Natural killer cell (primary cell): ENCODE data around the gene SH2D6. TPM values are rescaled to one million over a fixed set of nuclear protein-coding genes. Genes with fewer than 3 reads are reported as not detected.
A peak's percentile ranks its signal among the peaks of the same experiment; 100 is the strongest.
"Not testable (repeated sequence)": the region's sequence is repeated elsewhere in the genome, so short reads cannot be mapped to it uniquely, and the experiment has no call there.

ENCODE experiments used
- ATAC-seq, 3 donors: fragments of 150-1000 bp in 2 of 3; fragments of 200-7000 bp in 1 of 3; cut with Tn5 transposase; 1 replicate in 1 of 3; 2 replicates in 2 of 3; pipeline ENCODE4 v1.10.0; 2021; ENCODE audit warnings: mild to moderate bottlenecking in 2 of 3, moderate library complexity in 2 of 3
- DNase-seq, 2 donors: peaks; one replicate each; pipeline versions ENCODE4 v3.0.0 to v3.0.0-alpha.2; 2013 to 2021; ENCODE audit warnings: mixed read lengths in 1 of 2
- H3K27ac ChIP-seq: one replicate; pipeline ENCODE4 v1.5.1; 2013; ENCODE audit warnings: mild to moderate bottlenecking, low read length
- H3K27me3 ChIP-seq: one replicate; pipeline ENCODE4 v1.6.1; 2013; ENCODE audit warnings: low read length; ENCODE audit not compliant: control insufficient read depth, insufficient read depth
- H3K36me3 ChIP-seq: one replicate; pipeline ENCODE4 v1.6.1; 2013; ENCODE audit warnings: low read length; ENCODE audit not compliant: control insufficient read depth, insufficient read depth
- H3K4me1 ChIP-seq: one replicate; pipeline ENCODE4 v1.6.1; 2013; ENCODE audit warnings: low read length; ENCODE audit not compliant: control insufficient read depth, insufficient read depth
- H3K4me3 ChIP-seq: one replicate; pipeline ENCODE4 v1.5.1; 2013; ENCODE audit warnings: low read length
- H3K9me3 ChIP-seq: one replicate; pipeline ENCODE4 v1.6.1; 2013; ENCODE audit warnings: low read length; ENCODE audit not compliant: control insufficient read depth, insufficient read depth
- H3K27ac Mint-ChIP-seq, 2 donors: one replicate each; pipeline ENCODE4 v1.8.0; 2022; ENCODE audit warnings: mild to moderate bottlenecking in 2 of 2, mixed read lengths in 2 of 2, moderate library complexity in 1 of 2
- H3K27me3 Mint-ChIP-seq, 2 donors: one replicate each; pipeline ENCODE4 v1.8.0; 2022; ENCODE audit warnings: low read depth in 2 of 2, mixed read lengths in 2 of 2
- H3K36me3 Mint-ChIP-seq: one replicate; pipeline ENCODE4 v1.8.0; 2022; ENCODE audit warnings: mixed read lengths
- H3K4me1 Mint-ChIP-seq, 2 donors: one replicate each; pipeline ENCODE4 v1.8.0; 2022; ENCODE audit warnings: mixed read lengths in 2 of 2
- H3K4me3 Mint-ChIP-seq: one replicate; pipeline ENCODE4 v1.8.0; 2022; ENCODE audit warnings: mild to moderate bottlenecking, moderate library complexity, mixed read lengths
- H3K9me3 Mint-ChIP-seq, 2 donors: one replicate each; pipeline ENCODE4 v1.8.0; 2022; ENCODE audit warnings: mixed read lengths in 2 of 2
- CTCF ChIP-seq: fragments of 200-600 bp; IDR thresholded peaks from one replicate; pipeline ENCODE4 v1.8.0; 2022; ENCODE audit warnings: antibody characterized with exemption
- WGBS: methylation state at CpG from one replicate; pipeline ENCODE4 v1.1.7; 2013; ENCODE audit warnings: missing lambda C conversion rate; ENCODE audit not compliant: insufficient coverage; 5-methylcytosine and 5-hydroxymethylcytosine counted together
- intact Hi-C: fragments of 100-400 bp; cut with micrococcal nuclease; formaldehyde crosslinking; loops from one replicate; pipeline ENCODE4 v1.14.2; 2022
- total RNA-seq, 4 donors: library from RNA; stranded (reverse); fragments of 120-200 nt in 1 of 4; gene quantifications; one replicate each; pipeline versions ENCODE4 v1.2.3 to v1.2.4, GENCODE V29; 2013 to 2022

Gene SH2D6
- total RNA-seq, 3 donors from 2014 or later (not counting 1 experiment from before 2014, with no cell fraction given), result 0.21 to 0.57 TPM; not detected in 1

DNA sequence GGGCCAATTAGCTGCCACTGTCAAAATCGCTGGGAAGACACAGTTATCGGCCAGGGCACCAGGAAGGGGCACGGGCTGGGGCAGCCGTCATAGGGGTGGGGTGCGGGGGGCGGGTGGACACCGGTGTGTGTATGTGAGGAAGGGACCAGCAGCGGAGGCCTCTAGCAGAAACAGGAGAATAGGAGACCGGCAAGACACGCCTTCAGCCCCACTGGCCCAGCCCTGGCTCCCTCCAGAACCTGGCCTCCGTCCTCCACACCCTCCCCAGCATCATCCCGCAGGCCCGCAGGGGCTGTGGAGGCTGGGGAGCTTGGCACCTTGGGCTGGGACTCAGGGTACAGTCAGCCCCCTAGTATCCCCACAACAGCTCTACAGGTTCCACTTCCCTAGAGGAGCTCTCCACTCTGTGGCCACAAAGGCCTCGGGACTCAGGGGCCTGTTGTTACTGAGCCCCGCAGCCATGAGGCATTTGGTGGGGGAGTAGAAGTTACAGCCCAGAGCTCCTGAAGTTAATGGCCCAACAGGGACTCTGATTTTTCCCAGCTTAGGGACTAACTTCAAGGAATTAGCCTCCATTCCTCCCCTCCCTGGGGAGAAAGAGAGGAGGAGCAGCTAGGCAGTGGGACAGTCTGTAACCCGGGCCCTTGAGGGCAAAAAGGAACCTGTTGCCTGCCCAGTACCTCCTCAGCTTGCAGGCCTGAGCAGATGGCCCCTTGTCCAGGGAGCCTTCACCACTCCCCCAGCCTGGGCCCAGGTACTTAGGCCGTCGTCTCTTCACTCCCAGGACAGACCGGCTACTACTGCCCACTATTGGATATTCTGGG lies 19.9 kb downstream of the SH2D6 start:
- no peak for ATAC-seq
- intact Hi-C loops, result no loop called here

GRCh38 chr2:85439025-85439472 lies 20.5 kb downstream of the SH2D6 start:
- Mint-ChIP-seq H3K9me3 (no peaks in the 10 kb centered on the region), H3K27me3 (no peaks in the 10 kb centered on the region), H3K4me1 (peaks cover 5 to 19% of the 10 kb centered on the region in 2 donors), H3K4me3 (peak overlapping the region; percentile 31), H3K27ac (peak overlapping the region in 1 of 2 donors; percentile 38), H3K36me3 (no peaks in the 10 kb centered on the region)
- Histone ChIP-seq H3K36me3 (no peaks in the 10 kb centered on the region), H3K4me1 (peaks cover 20% of the 10 kb centered on the region), H3K4me3 (no peak overlapping the region), H3K27ac (no peak overlapping the region), H3K9me3 (no peaks in the 10 kb centered on the region), H3K27me3 (no peaks in the 10 kb centered on the region)
- 93% methylated on average over 6 of the region's 6 CpGs for WGBS
- ATAC-seq (no peak), DNase-seq (no peak)
- intact Hi-C loops, result no loop called here
- TF ChIP-seq CTCF, result no peak

More for the DNA sequence above, 19.9 kb downstream of the SH2D6 start:
- no peak for DNase-seq
- peak overlapping the region; percentile 77 to 95 for H3K27ac Mint-ChIP-seq
- H3K9me3 ChIP-seq, result no peaks in the 10 kb centered on the region
- TF ChIP-seq CTCF, result no peak
- H3K4me1 Mint-ChIP-seq, result peaks cover 5 to 19% of the 10 kb centered on the region in 2 donors
- H3K36me3 ChIP-seq, result no peaks in the 10 kb centered on the region
- no peaks in the 10 kb centered on the region for H3K27me3 ChIP-seq
- 50% methylated on average over 19 of the region's 19 CpGs for WGBS
- peaks cover 20% of the 10 kb centered on the region for H3K4me1 ChIP-seq
- H3K27me3 Mint-ChIP-seq, result no peaks in the 10 kb centered on the region
- no peaks in the 10 kb centered on the region for H3K36me3 Mint-ChIP-seq
- peak overlapping the region; percentile 79 for H3K27ac ChIP-seq
- H3K9me3 Mint-ChIP-seq, result no peaks in the 10 kb centered on the region
- H3K4me3 ChIP-seq, result peak overlapping the region; percentile 21
- peak overlapping the region; percentile 81 for H3K4me3 Mint-ChIP-seq

- H3K4me3 Mint-ChIP-seq, result not testable (repeated sequence)
Measured at GRCh38 chr2:85439569-85439968, 21.1 kb downstream of the SH2D6 start.

DNA sequence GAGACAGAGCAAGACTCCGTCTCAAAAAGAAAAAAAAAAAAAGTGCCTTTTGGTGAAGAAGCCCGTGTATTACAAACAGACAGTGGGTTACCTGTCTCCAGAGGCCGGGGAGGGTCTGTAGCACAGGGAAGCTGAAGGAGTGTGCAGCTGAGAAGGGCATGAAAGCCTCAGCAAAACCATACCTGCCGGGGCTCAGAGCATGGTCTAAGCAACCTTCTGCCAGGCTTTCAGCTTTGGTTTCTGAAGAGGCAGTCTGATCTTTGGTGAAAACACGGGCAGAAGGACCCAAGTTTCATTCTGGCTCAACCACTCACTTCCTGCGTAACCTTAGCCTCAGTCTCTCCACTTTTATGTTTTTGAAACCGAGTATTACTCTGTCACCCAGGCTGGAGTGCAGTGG lies 21.5 kb downstream of the SH2D6 start:
- H3K27ac Mint-ChIP-seq, result no peak overlapping the region
- H3K4me1 ChIP-seq, result peaks cover 20% of the 10 kb centered on the region
- H3K27me3 ChIP-seq, result no peaks in the 10 kb centered on the region
- no peaks in the 10 kb centered on the region for H3K36me3 ChIP-seq
- ATAC-seq (no peak), DNase-seq (no peak)
- H3K9me3 Mint-ChIP-seq, result no peaks in the 10 kb centered on the region
- TF ChIP-seq CTCF, result no peak
- peaks cover 5 to 19% of the 10 kb centered on the region in 2 donors for H3K4me1 Mint-ChIP-seq
- H3K27me3 Mint-ChIP-seq, result no peaks in the 10 kb centered on the region
- intact Hi-C loops, result no loop called here
- WGBS, result 72% methylated on average over 7 of the region's 7 CpGs
- H3K36me3 Mint-ChIP-seq, result no peaks in the 10 kb centered on the region
- no peaks in the 10 kb centered on the region for H3K9me3 ChIP-seq
- H3K27ac ChIP-seq, result no peak overlapping the region
- no peak overlapping the region for H3K4me3 Mint-ChIP-seq
- no peak overlapping the region for H3K4me3 ChIP-seq

More at GRCh38 chr2:85439569-85439968, 21.1 kb downstream of the SH2D6 start:
- H3K9me3 Mint-ChIP-seq, DNase-seq, H3K36me3 Mint-ChIP-seq, H3K36me3 ChIP-seq, H3K27me3 Mint-ChIP-seq, ATAC-seq, H3K9me3 ChIP-seq, H3K27me3 ChIP-seq, H3K27ac ChIP-seq, intact Hi-C loops, H3K4me3 ChIP-seq: not testable (repeated sequence)
- WGBS, result 92% methylated on average over 8 of the region's 9 CpGs
- Mint-ChIP-seq H3K4me1 (peaks cover 5 to 19% of the 10 kb centered on the region in 2 donors), H3K27ac (peak overlapping the region in 1 of 2 donors; percentile 38)
- H3K4me1 ChIP-seq, result peaks cover 20% of the 10 kb centered on the region
